Bronchial epithelial cell (primary cell): ENCODE results near the gene SPATA33. TPM values are rescaled to one million over a fixed set of nuclear protein-coding genes. Genes with fewer than 3 reads are reported as not detected.
"Not testable (repeated sequence)": the region's sequence is repeated elsewhere in the genome, so short reads cannot be mapped to it uniquely, and the experiment has no call there.

ENCODE experiments used
- DNase-seq: peaks from one replicate; pipeline ENCODE4 v3.0.0-alpha.2; 2010; ENCODE audit warnings: low read depth
- FAIRE-seq: peaks from 2 replicates; lab custom pipeline; 2011; peaks lifted over from hg19 to GRCh38; lab: Jason Lieb, UNC
- H3K27me3 ChIP-seq: 2 replicates; pipeline ENCODE4 v1.5.1; 2011; ENCODE audit warnings: low read length; ENCODE audit not compliant: control insufficient read depth, insufficient read depth
- H3K36me3 ChIP-seq: 2 replicates; pipeline ENCODE4 v1.5.1; 2011; ENCODE audit warnings: low read length; ENCODE audit not compliant: control insufficient read depth, insufficient read depth
- H3K4me3 ChIP-seq: 2 replicates; pipeline ENCODE4 v1.5.1; 2011; ENCODE audit warnings: mild to moderate bottlenecking, low read depth, low read length, control low read depth
- CTCF ChIP-seq: IDR thresholded peaks from 2 replicates; pipeline ENCODE4 v1.5.1; 2011; ENCODE audit warnings: mild to moderate bottlenecking, moderate library complexity, low read length, control low read depth, inconsistent platforms; ENCODE audit not compliant: insufficient read depth, severe bottlenecking
- total RNA-seq: library from RNA; depleted of rRNA; stranded (reverse); fragments of >200 nt; gene quantifications from 2 replicates; pipeline ENCODE4 v1.2.1, GENCODE V29; 2014

Gene SPATA33
- total RNA-seq, 1 donor from 2014 or later, result 1.3 TPM

- DNase-seq (no peak), FAIRE-seq (no peak)
- no peaks in the 10 kb centered on the region for H3K27me3 ChIP-seq
- H3K36me3 ChIP-seq, result peaks cover 3% of the 10 kb centered on the region
- H3K4me3 ChIP-seq, result no peak overlapping the region
- TF ChIP-seq CTCF, result no peak
These were observed 3.6 kb downstream of the SPATA33 start for GRCh38 chr16:89661215-89661614.

GRCh38 chr16:89664238-89664637 lies 6.6 kb downstream of the SPATA33 start:
- H3K4me3 ChIP-seq, H3K27me3 ChIP-seq, FAIRE-seq, H3K36me3 ChIP-seq, DNase-seq: not testable (repeated sequence)

GRCh38 chr16:89667000-89667399 lies 9.4 kb downstream of the SPATA33 start:
- not testable (repeated sequence) for H3K27me3 ChIP-seq, FAIRE-seq, H3K4me3 ChIP-seq, H3K36me3 ChIP-seq, DNase-seq
- peak; percentile 37 for TF ChIP-seq CTCF

GRCh38 chr16:89667633-89668032 lies 10.0 kb downstream of the SPATA33 start:
- H3K4me3 ChIP-seq, result no peak overlapping the region
- peaks cover 2% of the 10 kb centered on the region for H3K36me3 ChIP-seq
- DNase-seq (no peak), FAIRE-seq (no peak)
- no peaks in the 10 kb centered on the region for H3K27me3 ChIP-seq
- TF ChIP-seq CTCF, result no peak

- FAIRE-seq (no peak), DNase-seq (no peak)
- H3K36me3 ChIP-seq, result no peaks in the 10 kb centered on the region
- TF ChIP-seq CTCF, result no peak
- peak overlapping the region; percentile 32 for H3K4me3 ChIP-seq
- H3K27me3 ChIP-seq, result no peaks in the 10 kb centered on the region
These were observed 11.1 kb downstream of the SPATA33 start for GRCh38 chr16:89668790-89669158.

- no peak for TF ChIP-seq CTCF
- FAIRE-seq (no peak), DNase-seq (no peak)
- Histone ChIP-seq H3K36me3 (no peaks in the 10 kb centered on the region), H3K27me3 (no peaks in the 10 kb centered on the region), H3K4me3 (no peak overlapping the region)
These were observed 12.1 kb downstream of the SPATA33 start for GRCh38 chr16:89669755-89670154.
